IMR-90 (cell line): Measurements from ENCODE around the gene SSBP2. TPM values are rescaled to one million over a fixed set of nuclear protein-coding genes. Genes with fewer than 3 reads are reported as not detected.

ENCODE experiments used
- ATAC-seq: fragments of 200-7000 bp; cut with Tn5 transposase; 2 replicates; pipeline ENCODE4 v1.9.1; 2020; ENCODE audit warnings: low read depth, mild to moderate bottlenecking, moderate library complexity
- BruUV-seq: library from RNA; stranded (reverse); fragments of 400-500 nt; replicated peaks from 2 replicates; lab custom pipeline; 2021; lab: Mats Ljungman, UMichigan
- CTCF ChIA-PET: fragments of 300-600 bp; formaldehyde crosslinking; extraction: SDS; loops from one replicate; lab custom pipeline; 2021; ENCODE audit warnings: antibody characterized with exemption; lab: Yijun Ruan, JAX
- POLR2A ChIA-PET: fragments of 300-600 bp; sonication (Branson Sonifier 250); formaldehyde crosslinking; loops from one replicate; lab custom pipeline; 2022; ENCODE audit warnings: antibody characterized with exemption; ENCODE audit not compliant: unreplicated experiment; lab: Charles Lee
- DNase-seq: peaks from one replicate; pipeline ENCODE4 v3.0.0; 2013
- H2AFZ ChIP-seq: replicated peaks from 2 replicates; pipeline ENCODE3; 2013; ENCODE audit warnings: low read length, mild to moderate bottlenecking; ENCODE audit not compliant: poor library complexity
- H2AK5ac ChIP-seq: 2 replicates; pipeline ENCODE4 v1.6.1; 2013; ENCODE audit warnings: low read depth, low read length, inconsistent platforms
- H2AK9ac ChIP-seq: replicated peaks from 2 replicates; pipeline ENCODE3; 2013; ENCODE audit warnings: mild to moderate bottlenecking, low read depth, low read length, moderate library complexity; ENCODE audit not compliant: poor library complexity
- H2BK120ac ChIP-seq: 2 replicates; pipeline ENCODE4 v1.6.1; 2013; ENCODE audit warnings: low read depth, low read length, inconsistent platforms
- H2BK15ac ChIP-seq: 3 replicates; pipeline ENCODE4 v1.6.1; 2013; ENCODE audit warnings: low read depth, low read length, inconsistent platforms
- H2BK20ac ChIP-seq: 2 replicates; pipeline ENCODE4 v1.6.1; 2013; ENCODE audit warnings: low read depth, mild to moderate bottlenecking, inconsistent platforms, low read length, moderate library complexity
- H2BK5ac ChIP-seq: 2 replicates; pipeline ENCODE4 v1.6.1; 2013; ENCODE audit warnings: mild to moderate bottlenecking, low read depth, low read length, inconsistent platforms; ENCODE audit not compliant: poor library complexity, severe bottlenecking
- H3K14ac ChIP-seq: replicated peaks from 2 replicates; pipeline ENCODE4 v1.6.1; 2013; ENCODE audit warnings: low read depth, low read length, inconsistent platforms
- H3K18ac ChIP-seq: 2 replicates; pipeline ENCODE4 v1.6.1; 2013; ENCODE audit warnings: low read depth, low read length, control low read depth
- H3K23ac ChIP-seq: 2 replicates; pipeline ENCODE4 v1.6.1; 2013; ENCODE audit warnings: low read depth, low read length, inconsistent platforms
- H3K27ac ChIP-seq: 2 replicates; pipeline ENCODE4 v1.5.1; 2013; ENCODE audit warnings: mild to moderate bottlenecking, control low read depth, low read length; ENCODE audit not compliant: insufficient read depth
- H3K27me3 ChIP-seq: 2 replicates; pipeline ENCODE4 v1.6.1; 2013; ENCODE audit warnings: low read length; ENCODE audit not compliant: control insufficient read depth, insufficient read depth
- H3K36me3 ChIP-seq: 2 replicates; pipeline ENCODE4 v1.6.1; 2013; ENCODE audit warnings: low read length, mixed read lengths; ENCODE audit not compliant: control insufficient read depth, insufficient read depth
- H3K4ac ChIP-seq: 2 replicates; pipeline ENCODE4 v1.6.1; 2013; ENCODE audit warnings: low read depth, low read length, inconsistent platforms
- H3K4me1 ChIP-seq: 2 replicates; pipeline ENCODE4 v1.6.1; 2013; ENCODE audit warnings: low read length, mixed read lengths; ENCODE audit not compliant: control insufficient read depth, insufficient read depth
- H3K4me2 ChIP-seq: 2 replicates; pipeline ENCODE4 v1.6.1; 2013; ENCODE audit warnings: low read depth, mild to moderate bottlenecking, control low read depth, low read length, moderate library complexity
- H3K4me3 ChIP-seq: 2 replicates; pipeline ENCODE4 v1.5.1; 2013; ENCODE audit warnings: low read depth, mild to moderate bottlenecking, control low read depth, low read length, moderate library complexity; ENCODE audit not compliant: insufficient read depth
- H3K56ac ChIP-seq: 2 replicates; pipeline ENCODE4 v1.6.1; 2013; ENCODE audit warnings: low read length, inconsistent platforms; ENCODE audit not compliant: insufficient read depth; ENCODE audit errors: extremely low read depth
- H3K79me1 ChIP-seq, 2 experiments: 2 replicates each; pipeline ENCODE4 v1.6.1; 2013; ENCODE audit warnings: low read length in 2 of 2, inconsistent platforms in 1 of 2, low read depth in 1 of 2
- H3K9ac ChIP-seq: 2 replicates; pipeline ENCODE4 v1.6.1; 2013; ENCODE audit warnings: low read depth, low read length, control low read depth
- H3K9me1 ChIP-seq: 2 replicates; pipeline ENCODE4 v1.6.1; 2013; ENCODE audit warnings: low read length, inconsistent platforms; ENCODE audit not compliant: insufficient read depth
- H3K9me3 ChIP-seq: 2 replicates; pipeline ENCODE4 v1.6.1; 2013; ENCODE audit warnings: low read length; ENCODE audit not compliant: control insufficient read depth, insufficient read depth
- H4K20me1 ChIP-seq: 2 replicates; pipeline ENCODE4 v1.6.1; 2013; ENCODE audit warnings: low read length, inconsistent platforms; ENCODE audit not compliant: insufficient read depth
- H4K5ac ChIP-seq: 2 replicates; pipeline ENCODE4 v1.6.1; 2013; ENCODE audit warnings: mild to moderate bottlenecking, low read depth, low read length, control low read depth
- H4K8ac ChIP-seq, 2 experiments: 2 replicates each; pipeline ENCODE4 v1.6.1; 2013; ENCODE audit warnings: low read depth in 2 of 2, low read length in 2 of 2, control low read depth in 1 of 2, inconsistent platforms in 1 of 2
- H4K91ac ChIP-seq: 2 replicates; pipeline ENCODE4 v1.6.1; 2013; ENCODE audit warnings: low read depth, low read length, inconsistent platforms; ENCODE audit not compliant: insufficient read depth
- BHLHE40 ChIP-seq: fragments of 150-350 bp; IDR thresholded peaks from 2 replicates; pipeline ENCODE4 v1.6.1; 2016; ENCODE audit warnings: mild to moderate bottlenecking, low read depth, low read length
- CEBPB ChIP-seq: IDR thresholded peaks from 2 replicates; pipeline ENCODE4 v1.6.1; 2012; ENCODE audit warnings: low read depth, low read length, improper control_type of control experiment
- CTCF ChIP-seq: conservative IDR thresholded peaks from 2 replicates; pipeline ENCODE4 v1.5.1; 2012; ENCODE audit warnings: mild to moderate bottlenecking, low read depth, low read length, improper control_type of control experiment
- MXI1 ChIP-seq: IDR thresholded peaks from 2 replicates; pipeline ENCODE4 v1.6.1; 2012; ENCODE audit warnings: low read depth, mild to moderate bottlenecking, low read length, moderate library complexity, borderline replicate concordance
- POLR2A ChIP-seq: IDR thresholded peaks from 2 replicates; pipeline ENCODE4 v1.6.1; 2012; ENCODE audit warnings: mild to moderate bottlenecking, low read depth, low read length
- WGBS, 2 experiments: methylation state at CpG; one replicate each; pipeline versions ENCODE4 v1.1.5 to v1.1.7; 2013; ENCODE audit warnings: missing lambda C conversion rate in 2 of 2; ENCODE audit not compliant: insufficient read length in 1 of 2; ENCODE audit errors: extremely low coverage in 2 of 2; 5-methylcytosine and 5-hydroxymethylcytosine counted together
- dilution Hi-C: fragments of 300-500 bp; cut with HindIII; formaldehyde crosslinking; loops from one replicate; pipeline ENCODE4 v1.14.3; 2018; ENCODE audit warnings: low sequenced_read_pairs; ENCODE audit not compliant: unreplicated experiment
- in situ Hi-C: fragments of 300-500 bp; cut with MboI; formaldehyde crosslinking; loops from 3 replicates; pipeline ENCODE4 v1.14.3; 2019; ENCODE audit warnings: low sequenced_read_pairs, inconsistent platforms, mixed read lengths
- intact Hi-C: fragments of 100-400 bp; cut with micrococcal nuclease; formaldehyde crosslinking; loops from 2 replicates; pipeline ENCODE4 v1.10.0; 2022
- polyA plus RNA-seq, 3 experiments: library from polyadenylated mRNA; depleted of rRNA; stranded (reverse); fragments of >200 nt; gene quantifications; 2 replicates each; pipeline ENCODE4 v1.2.3, GENCODE V29; 2012; ENCODE audit warnings: low replicate concordance in 1 of 3
- total RNA-seq: library from RNA; depleted of rRNA; stranded (reverse); fragments of >200 nt; gene quantifications from 2 replicates; pipeline ENCODE4 v1.2.3, GENCODE V29; 2012

SSBP2 gene
- total and polyA plus RNA-seq, 2 of the 4 experiments (the other 2 are of a cell fraction), result 38.4 to 42.7 TPM

DNA sequence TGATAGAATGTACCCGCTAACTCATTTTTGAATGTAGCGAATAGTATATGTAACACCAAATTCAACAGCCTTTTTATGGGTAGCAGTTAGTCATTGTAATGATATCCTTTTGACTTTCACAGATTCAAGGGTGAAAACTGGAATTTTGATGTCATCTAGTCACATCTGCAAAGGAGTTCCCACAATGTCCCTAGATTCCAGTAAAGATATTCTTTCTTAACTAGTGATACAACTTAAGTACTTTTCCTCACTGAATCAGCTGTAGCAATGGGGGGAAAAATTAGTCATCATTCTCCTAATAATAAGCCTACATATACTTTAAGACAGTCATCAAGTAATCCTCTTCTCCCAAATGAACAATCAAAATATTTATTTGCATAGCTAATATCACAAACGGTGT, 11.5 kb upstream of the SSBP2 start:
- Histone ChIP-seq H4K20me1 (no peaks in the 10 kb centered on the region), H3K9me1 (no peaks in the 10 kb centered on the region; the same call in 1 of the 2 replicates), H3K9ac (no peak overlapping the region), H2AK5ac (no peak overlapping the region), H3K4ac (no peak overlapping the region), H4K5ac (no peak overlapping the region), H4K91ac (no peak overlapping the region), H3K4me3 (no peak overlapping the region), H3K27ac (no peak overlapping the region), H2BK15ac (no peak overlapping the region), H3K79me1 (no peaks in the 10 kb centered on the region), H3K9me3 (no peaks in the 10 kb centered on the region), H3K4me1 (peaks cover 2% of the 10 kb centered on the region; the same call in 1 of the 2 replicates), H3K4me2 (no peak overlapping the region), H2BK5ac (no peak overlapping the region), H3K36me3 (no peaks in the 10 kb centered on the region), H2AFZ (no peak overlapping the region), H3K18ac (no peak overlapping the region), H3K23ac (no peak overlapping the region), H2AK9ac (no peak overlapping the region), H3K56ac (no peak overlapping the region), H2BK120ac (no peak overlapping the region), H4K8ac (no peak overlapping the region), H3K27me3 (no peaks in the 10 kb centered on the region), H2BK20ac (no peak overlapping the region), H3K14ac (no peak overlapping the region)
- POLR2A ChIA-PET, result no interaction called here
- in situ Hi-C loops, result loop anchor here (25.0 kb wide), 1 partner anchor 400 kb away; no protein-coding TSS in a partner anchor
- CTCF ChIA-PET, result no interaction called here
- TF ChIP-seq BHLHE40, result no peak
- TF ChIP-seq MXI1, result no peak
- TF ChIP-seq CTCF, result no peak
- no peak for TF ChIP-seq POLR2A
- no peak for TF ChIP-seq CEBPB
- DNase-seq, result peak; percentile 32
- no TSS peak for BruUV-seq
- no CpG with 5 or more reads among the region's 3 CpGs for WGBS, 2 experiments
- dilution Hi-C loops, result no loop called here
- ATAC-seq, result no peak
- intact Hi-C loops, result no loop called here
